ENCODE results near the gene TUBA4B.

DNA sequence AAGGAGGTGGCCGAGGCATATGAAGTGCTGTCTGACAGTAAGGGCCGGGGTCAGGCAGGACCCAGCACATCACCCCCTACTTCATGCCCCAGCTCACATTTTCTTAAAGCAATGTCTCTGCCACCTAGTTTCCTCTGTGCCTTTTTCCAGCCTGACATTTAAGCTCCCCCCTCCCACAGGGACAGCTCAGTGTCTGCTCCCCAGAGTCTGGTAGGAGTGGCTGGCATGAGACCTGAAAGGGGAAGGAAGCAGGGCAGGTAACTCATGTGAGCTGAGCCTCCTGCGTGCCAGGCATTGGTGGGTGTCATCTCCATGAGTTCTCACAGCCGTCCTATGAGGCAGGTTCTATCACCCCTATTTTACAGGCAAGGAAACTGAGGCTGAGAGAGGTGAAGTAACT lies 27.6 kb downstream of the TUBA4B start:
- TF ChIP-seq, protein P1, sequence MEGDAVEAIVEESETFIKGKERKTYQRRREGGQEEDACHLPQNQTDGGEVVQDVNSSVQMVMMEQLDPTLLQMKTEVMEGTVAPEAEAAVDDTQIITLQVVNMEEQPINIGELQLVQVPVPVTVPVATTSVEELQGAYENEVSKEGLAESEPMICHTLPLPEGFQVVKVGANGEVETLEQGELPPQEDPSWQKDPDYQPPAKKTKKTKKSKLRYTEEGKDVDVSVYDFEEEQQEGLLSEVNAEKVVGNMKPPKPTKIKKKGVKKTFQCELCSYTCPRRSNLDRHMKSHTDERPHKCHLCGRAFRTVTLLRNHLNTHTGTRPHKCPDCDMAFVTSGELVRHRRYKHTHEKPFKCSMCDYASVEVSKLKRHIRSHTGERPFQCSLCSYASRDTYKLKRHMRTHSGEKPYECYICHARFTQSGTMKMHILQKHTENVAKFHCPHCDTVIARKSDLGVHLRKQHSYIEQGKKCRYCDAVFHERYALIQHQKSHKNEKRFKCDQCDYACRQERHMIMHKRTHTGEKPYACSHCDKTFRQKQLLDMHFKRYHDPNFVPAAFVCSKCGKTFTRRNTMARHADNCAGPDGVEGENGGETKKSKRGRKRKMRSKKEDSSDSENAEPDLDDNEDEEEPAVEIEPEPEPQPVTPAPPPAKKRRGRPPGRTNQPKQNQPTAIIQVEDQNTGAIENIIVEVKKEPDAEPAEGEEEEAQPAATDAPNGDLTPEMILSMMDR (IDR thresholded peaks at IDR 0.05), result no peak
- TF ChIP-seq POLR2AphosphoS5 (IDR thresholded peaks at IDR 0.05), result no peak
